Measurements from ENCODE around the gene PTPRN2.

PTPRN2 gene

DNA sequence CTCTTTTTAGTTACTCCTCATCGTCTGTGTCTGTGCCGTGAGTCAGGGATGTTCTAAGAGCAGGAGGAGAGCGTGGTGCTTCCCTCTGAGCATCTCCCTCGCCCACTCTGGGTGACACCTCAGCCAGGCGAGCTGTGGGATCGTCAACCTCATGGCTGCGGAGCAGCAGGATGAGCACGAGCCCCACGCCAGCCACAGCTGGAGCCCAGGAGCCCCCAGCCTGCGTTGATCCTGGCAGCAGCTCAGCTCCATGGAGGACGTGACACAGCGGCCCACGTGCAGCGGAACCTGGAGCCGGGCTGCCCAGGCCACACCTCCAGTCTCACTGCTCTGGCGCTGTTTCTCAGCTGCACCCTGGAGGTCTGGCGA lies 512.0 kb downstream of the PTPRN2 start:
- H3K4me1 ChIP-seq (ENCODE audit: control insufficient read depth in 2 of 2, insufficient read depth in 1 of 2, low read depth in 1 of 2, low read length in 2 of 2), result peaks cover 3 to 6% of the 10 kb centered on the region in 2 donors
- no peak overlapping the region for H4K91ac ChIP-seq (ENCODE audit: low read depth, low read length, poor library complexity)
- peaks cover 0 to 20% (median 0%) of the 10 kb centered on the region in 3 experiments for H3K27me3 ChIP-seq (ENCODE audit: control insufficient read depth in 3 of 3, insufficient read depth in 3 of 3, low read depth in 1 of 3, low read length in 3 of 3)
- peak overlapping the region; percentile 88 for H2BK15ac ChIP-seq (ENCODE audit: low read length)
- DNase-seq (ENCODE audit: low spot score), result no peak
- no peak overlapping the region for H3K4ac ChIP-seq (ENCODE audit: low read length)
- H3K9me3 ChIP-seq (replicated peaks in 1 of 2; ENCODE audit: control insufficient read depth in 2 of 2, insufficient read depth in 1 of 2, low read depth in 1 of 2, low read length in 2 of 2), result peaks cover 2 to 5% of the 10 kb centered on the region in 2 donors
- WGBS, 2 donors (ENCODE audit: extremely low coverage in 2 of 2, insufficient read length in 2 of 2, insufficient replicate concordance in 1 of 2), result no CpG with 5 or more reads among the region's 17 CpGs
- H2BK120ac ChIP-seq (ENCODE audit: low read depth, low read length), result peak overlapping the region; percentile 22
- H3K23ac ChIP-seq (ENCODE audit: low read depth, low read length, poor library complexity), result peak overlapping the region; percentile 16
- H3K4me3 ChIP-seq (ENCODE audit: low read length in 2 of 2), result no peak overlapping the region
- peak overlapping the region; percentile 33 for H2BK12ac ChIP-seq (ENCODE audit: low read length)
- H3K36me3 ChIP-seq (replicated peaks in 1 of 2; ENCODE audit: control insufficient read depth in 2 of 2, insufficient read depth in 2 of 2, low read length in 2 of 2), result no peaks in the 10 kb centered on the region
- H3K4me2 ChIP-seq (ENCODE audit: insufficient read depth, low read length, poor library complexity, severe bottlenecking), result no peak overlapping the region
- no peak overlapping the region for H4K8ac ChIP-seq (ENCODE audit: low read depth, low read length)
- no peak overlapping the region for H2AFZ ChIP-seq (ENCODE audit: low read length)
- no peak overlapping the region for H3K14ac ChIP-seq (ENCODE audit: low read length)
- no peak overlapping the region for H3K9ac ChIP-seq (ENCODE audit: low read depth, low read length, poor library complexity)
- H2AK5ac ChIP-seq (ENCODE audit: low read depth, low read length), result peak overlapping the region; percentile 82
- H3K27ac ChIP-seq (replicated peaks; ENCODE audit: low read length), result no peak overlapping the region
- H2BK5ac ChIP-seq (ENCODE audit: low read length), result no peak overlapping the region
- H3K79me1 ChIP-seq (ENCODE audit: low read depth, low read length), result peaks cover 1% of the 10 kb centered on the region
- H3K18ac ChIP-seq (ENCODE audit: low read length), result peak overlapping the region; percentile 19

- Histone ChIP-seq H2AFZ (ENCODE audit: low read length) (no peak overlapping the region), H2BK12ac (ENCODE audit: low read length) (peak overlapping the region; percentile 33), H3K9me3 (replicated peaks in 1 of 2; ENCODE audit: control insufficient read depth in 2 of 2, insufficient read depth in 1 of 2, low read depth in 1 of 2, low read length in 2 of 2) (peaks cover 2 to 5% of the 10 kb centered on the region in 2 donors), H2BK120ac (ENCODE audit: low read depth, low read length) (peak overlapping the region; percentile 22), H4K91ac (ENCODE audit: low read depth, low read length, poor library complexity) (no peak overlapping the region), H3K18ac (ENCODE audit: low read length) (peak overlapping the region; percentile 72), H3K36me3 (replicated peaks in 1 of 2; ENCODE audit: control insufficient read depth in 2 of 2, insufficient read depth in 2 of 2, low read length in 2 of 2) (no peaks in the 10 kb centered on the region), H4K8ac (ENCODE audit: low read depth, low read length) (no peak overlapping the region), H3K4me1 (ENCODE audit: control insufficient read depth in 2 of 2, insufficient read depth in 1 of 2, low read depth in 1 of 2, low read length in 2 of 2) (peaks cover 3 to 6% of the 10 kb centered on the region in 2 donors), H3K14ac (ENCODE audit: low read length) (no peak overlapping the region), H2BK5ac (ENCODE audit: low read length) (peak overlapping the region; percentile 31), H3K27me3 (ENCODE audit: control insufficient read depth in 3 of 3, insufficient read depth in 3 of 3, low read depth in 1 of 3, low read length in 3 of 3) (peaks cover 0 to 20% (median 0%) of the 10 kb centered on the region in 3 experiments), H3K9ac (ENCODE audit: low read depth, low read length, poor library complexity) (no peak overlapping the region), H3K4me2 (ENCODE audit: insufficient read depth, low read length, poor library complexity, severe bottlenecking) (no peak overlapping the region), H2BK15ac (ENCODE audit: low read length) (peak overlapping the region; percentile 88), H3K4me3 (ENCODE audit: low read length in 2 of 2) (no peak overlapping the region), H3K23ac (ENCODE audit: low read depth, low read length, poor library complexity) (no peak overlapping the region), H3K79me1 (ENCODE audit: low read depth, low read length) (peaks cover 5% of the 10 kb centered on the region), H3K27ac (replicated peaks; ENCODE audit: low read length) (no peak overlapping the region), H3K4ac (ENCODE audit: low read length) (no peak overlapping the region), H2AK5ac (ENCODE audit: low read depth, low read length) (peak overlapping the region; percentile 82)
- no CpG with 5 or more reads among the region's 29 CpGs for WGBS, 2 donors (ENCODE audit: extremely low coverage in 2 of 2, insufficient read length in 2 of 2, insufficient replicate concordance in 1 of 2)
- no peak for DNase-seq (ENCODE audit: low spot score)
These were observed 512.6 kb downstream of the PTPRN2 start for GRCh38 chr7:158074896-158075632.

DNA sequence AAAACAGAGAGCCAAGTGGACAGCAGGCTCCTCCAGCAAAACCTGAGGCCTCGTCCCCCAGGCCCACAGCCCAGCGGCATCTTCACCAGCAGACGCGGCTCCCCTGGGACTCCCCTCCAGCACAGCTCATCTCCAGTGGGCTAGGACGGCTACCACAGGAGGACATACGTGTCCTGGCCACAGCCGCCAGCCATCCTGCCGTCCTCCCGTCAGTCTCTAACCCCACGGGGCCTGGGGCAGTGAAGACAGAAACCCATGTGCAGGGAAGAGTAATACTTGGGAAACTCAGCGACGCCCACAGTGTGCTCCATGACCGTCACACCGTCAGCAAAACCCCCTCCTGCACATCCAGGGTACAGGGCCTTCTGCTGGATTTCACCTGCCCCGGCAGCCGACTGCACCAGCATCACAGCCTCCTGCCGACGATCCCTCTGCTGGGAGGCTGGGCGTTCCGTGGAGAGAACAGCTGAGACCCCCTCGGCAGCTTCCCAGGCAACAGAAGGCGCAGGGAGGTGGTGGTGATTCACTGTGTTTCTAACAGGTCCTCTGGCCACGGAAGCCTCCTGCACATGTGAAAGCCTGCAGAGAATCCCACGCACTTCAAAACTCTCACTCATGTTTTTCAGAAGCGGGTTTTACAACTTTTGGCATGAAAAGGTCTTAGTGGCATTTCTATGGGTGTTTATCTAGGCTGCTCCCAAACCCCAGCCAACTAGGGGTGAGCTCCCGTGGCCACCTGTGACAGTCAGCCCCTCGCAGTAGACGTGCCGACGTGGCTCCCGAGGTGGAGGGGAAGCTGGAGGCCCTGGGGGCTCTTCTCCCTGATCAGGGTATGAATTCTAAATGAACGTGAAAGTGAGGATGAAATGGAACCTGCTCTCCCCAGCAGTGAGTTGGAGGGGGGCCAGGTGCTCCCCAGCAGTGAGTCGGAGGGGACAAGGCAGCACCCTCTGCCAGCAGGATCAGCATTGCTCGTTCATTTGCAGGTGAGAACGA lies 513.5 kb downstream of the PTPRN2 start:
- H3K4me2 ChIP-seq (ENCODE audit: insufficient read depth, low read length, poor library complexity, severe bottlenecking), result no peak overlapping the region
- H2BK5ac ChIP-seq (ENCODE audit: low read length), result no peak overlapping the region
- no CpG with 5 or more reads among the region's 35 CpGs for WGBS, 2 donors (ENCODE audit: extremely low coverage in 2 of 2, insufficient read length in 2 of 2, insufficient replicate concordance in 1 of 2)
- no peak overlapping the region for H3K9ac ChIP-seq (ENCODE audit: low read depth, low read length, poor library complexity)
- H3K18ac ChIP-seq (ENCODE audit: low read length), result peak overlapping the region; percentile 5
- no peak overlapping the region for H2BK120ac ChIP-seq (ENCODE audit: low read depth, low read length)
- peak overlapping the region; percentile 30 for H2BK12ac ChIP-seq (ENCODE audit: low read length)
- H3K79me1 ChIP-seq (ENCODE audit: low read depth, low read length), result peaks cover 5% of the 10 kb centered on the region
- no peak overlapping the region for H2AK5ac ChIP-seq (ENCODE audit: low read depth, low read length)
- peaks cover 3 to 10% of the 10 kb centered on the region in 2 donors for H3K4me1 ChIP-seq (ENCODE audit: control insufficient read depth in 2 of 2, insufficient read depth in 1 of 2, low read depth in 1 of 2, low read length in 2 of 2)
- H2AFZ ChIP-seq (ENCODE audit: low read length), result no peak overlapping the region
- no peaks in the 10 kb centered on the region for H3K36me3 ChIP-seq (replicated peaks in 1 of 2; ENCODE audit: control insufficient read depth in 2 of 2, insufficient read depth in 2 of 2, low read length in 2 of 2)
- no peak for DNase-seq (ENCODE audit: low spot score)
- H3K14ac ChIP-seq (ENCODE audit: low read length), result no peak overlapping the region
- no peak overlapping the region for H3K4ac ChIP-seq (ENCODE audit: low read length)
- H3K23ac ChIP-seq (ENCODE audit: low read depth, low read length, poor library complexity), result peak overlapping the region; percentile 51
- H3K27ac ChIP-seq (replicated peaks; ENCODE audit: low read length), result no peak overlapping the region
- H3K9me3 ChIP-seq (replicated peaks in 1 of 2; ENCODE audit: control insufficient read depth in 2 of 2, insufficient read depth in 1 of 2, low read depth in 1 of 2, low read length in 2 of 2), result peaks cover 4 to 5% of the 10 kb centered on the region in 2 donors
- peak overlapping the region in 1 of 2 donors; percentile 29 for H3K4me3 ChIP-seq (ENCODE audit: low read length in 2 of 2)
- peaks cover 0 to 18% (median 0%) of the 10 kb centered on the region in 3 experiments for H3K27me3 ChIP-seq (ENCODE audit: control insufficient read depth in 3 of 3, insufficient read depth in 3 of 3, low read depth in 1 of 3, low read length in 3 of 3)
- no peak overlapping the region for H2BK15ac ChIP-seq (ENCODE audit: low read length)
- no peak overlapping the region for H4K91ac ChIP-seq (ENCODE audit: low read depth, low read length, poor library complexity)
- H4K8ac ChIP-seq (ENCODE audit: low read depth, low read length), result no peak overlapping the region
